Activated CD4-positive, alpha-beta T cell treated with anti-CD3 and anti-CD28 coated beads, Interleukin-10, Interleukin-2, amounts not matched to agents 100 ng/mL and 50 ng/mL, durations not matched to agents 16 hours and 8 hours (primary cell): ENCODE measurements around the gene RPS6KA4.
"Not testable (repeated sequence)": the region's sequence is repeated elsewhere in the genome, so short reads cannot be mapped to it uniquely, and the experiment has no call there.

ENCODE experiments used
- DNase-seq: peaks from one replicate; pipeline ENCODE4 v3.0.0-alpha.2; 2020

Gene RPS6KA4

DNA sequence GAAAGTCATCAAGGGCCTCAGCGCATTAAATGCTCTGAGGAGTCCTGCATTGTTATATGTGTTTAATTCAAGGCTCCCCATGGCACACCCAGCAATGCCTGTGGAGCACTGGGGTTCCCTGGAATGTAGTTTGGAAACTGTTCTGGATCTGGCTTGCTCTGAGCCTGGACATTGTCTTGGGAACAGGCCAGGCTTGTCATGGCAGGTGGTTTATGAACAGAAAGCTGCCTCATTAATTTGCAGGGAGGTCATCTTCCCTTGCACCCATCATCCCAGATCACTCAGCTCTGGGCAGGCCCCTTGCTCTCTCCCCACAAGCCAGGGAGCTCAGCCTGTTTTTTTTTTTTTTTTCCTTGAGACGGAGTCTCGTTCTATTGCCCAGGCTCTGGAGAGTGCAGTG, 32.9 kb downstream of the RPS6KA4 start:
- DNase-seq: no peak

DNA sequence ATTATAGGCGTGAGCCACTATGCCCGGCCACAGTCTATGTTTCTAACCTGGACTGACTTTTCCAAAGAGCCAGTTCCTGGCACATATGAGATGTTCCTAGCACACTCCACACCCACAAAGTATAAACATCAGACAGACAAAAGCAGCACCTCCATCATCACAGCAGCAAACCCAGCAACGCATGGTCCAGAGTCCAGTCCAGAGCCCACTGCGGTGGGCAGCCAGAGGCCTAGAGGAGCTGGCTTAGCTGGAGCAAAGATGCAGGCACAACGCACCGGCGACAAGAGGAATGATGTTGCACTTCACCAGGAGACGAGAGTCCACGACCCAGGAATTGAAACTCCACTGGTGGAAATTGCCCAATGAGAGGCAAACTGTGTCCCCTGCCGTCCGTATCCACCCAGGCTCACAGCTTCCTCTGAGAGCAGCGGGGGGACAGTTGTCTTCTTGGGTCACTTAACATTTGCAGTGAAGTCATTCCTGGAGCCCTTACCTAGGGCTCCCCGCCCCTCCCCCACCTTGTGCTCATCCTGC, 36.6 kb downstream of the RPS6KA4 start:
- no peak for DNase-seq

DNA sequence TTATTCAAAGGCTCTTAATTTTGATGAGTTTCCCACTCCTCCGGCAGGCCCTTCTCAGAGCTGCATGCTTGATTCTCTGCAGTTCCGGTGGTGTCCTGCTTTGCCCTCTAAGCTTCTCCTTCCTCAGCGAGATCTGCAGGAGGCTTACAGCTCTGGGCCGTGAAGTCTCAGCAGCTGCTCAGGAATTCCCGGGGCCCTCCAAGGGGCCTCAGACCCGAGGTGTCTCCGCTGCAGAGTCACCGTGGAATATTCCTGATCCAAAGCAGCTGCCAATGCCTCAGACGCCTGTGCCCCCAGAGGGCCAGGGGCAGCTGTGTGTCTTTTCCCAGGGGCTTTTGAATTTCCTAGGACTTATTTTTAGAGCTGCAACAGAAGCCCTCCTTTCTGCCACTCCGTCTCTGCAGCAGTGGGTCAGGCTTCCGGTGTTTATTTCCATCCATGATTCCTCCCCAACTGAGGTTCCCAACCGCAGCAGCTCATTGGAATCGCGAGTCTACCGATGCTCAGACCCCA, 37.2 kb downstream of the RPS6KA4 start:
- no peak for DNase-seq

DNA sequence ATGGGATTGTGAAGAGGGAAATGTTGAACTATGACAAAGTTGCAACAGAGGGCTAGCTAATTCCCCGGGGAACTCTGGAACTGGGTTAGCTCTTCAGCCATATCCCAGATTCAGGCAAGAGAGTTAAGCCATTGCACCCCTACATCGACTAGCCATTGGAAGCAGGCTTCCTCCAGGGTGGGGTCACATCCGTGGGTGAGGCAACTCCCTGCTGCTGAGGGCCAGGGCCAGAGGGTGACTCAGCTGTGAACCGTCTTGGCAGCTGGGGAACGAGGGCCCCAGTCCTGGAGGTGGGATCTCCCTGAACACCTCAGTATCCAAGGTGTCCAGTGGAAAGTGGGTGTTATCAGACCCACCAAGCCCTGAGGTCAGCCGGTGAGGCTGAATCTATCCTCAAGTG, 41.1 kb downstream of the RPS6KA4 start:
- no peak for DNase-seq

DNA sequence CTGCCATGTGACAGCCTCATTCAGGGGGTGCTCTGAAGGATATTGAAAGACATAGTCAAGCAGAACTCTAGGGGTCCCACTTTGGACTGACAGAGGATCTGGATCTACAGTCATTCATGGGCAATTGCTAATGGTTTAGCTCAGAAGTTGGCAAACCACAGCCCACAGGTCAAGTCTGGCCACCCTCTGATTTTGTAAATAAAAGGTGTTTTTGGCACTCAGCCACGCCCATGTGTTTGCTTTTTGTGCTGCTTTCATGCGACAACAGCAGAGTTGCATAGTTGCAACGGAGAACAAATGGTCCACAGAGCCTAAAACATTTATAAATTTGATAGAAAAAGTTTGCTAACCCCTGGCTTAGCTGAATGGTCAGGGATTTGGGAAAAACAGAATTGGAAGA, 41.7 kb downstream of the RPS6KA4 start:
- DNase-seq: no peak

DNA sequence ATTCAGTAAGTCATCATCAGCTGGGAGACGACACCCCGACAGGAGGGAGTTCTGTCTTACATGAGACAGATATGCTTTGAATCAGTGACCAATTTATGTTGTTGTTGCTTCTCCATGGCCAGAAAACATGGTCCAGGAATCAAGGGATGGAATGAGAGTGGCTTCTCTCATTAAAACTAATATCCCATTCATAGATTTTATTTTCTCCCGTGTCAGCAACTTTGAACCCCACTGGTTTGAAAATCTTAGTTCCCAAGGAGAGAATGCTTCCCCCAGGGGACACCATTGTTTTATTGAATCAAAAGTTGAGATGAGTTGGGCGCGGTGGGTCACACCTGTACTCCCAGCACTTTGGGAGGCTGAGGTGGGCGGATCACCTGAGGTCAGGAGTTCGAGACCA, 42.8 kb downstream of the RPS6KA4 start:
- no peak for DNase-seq

DNA sequence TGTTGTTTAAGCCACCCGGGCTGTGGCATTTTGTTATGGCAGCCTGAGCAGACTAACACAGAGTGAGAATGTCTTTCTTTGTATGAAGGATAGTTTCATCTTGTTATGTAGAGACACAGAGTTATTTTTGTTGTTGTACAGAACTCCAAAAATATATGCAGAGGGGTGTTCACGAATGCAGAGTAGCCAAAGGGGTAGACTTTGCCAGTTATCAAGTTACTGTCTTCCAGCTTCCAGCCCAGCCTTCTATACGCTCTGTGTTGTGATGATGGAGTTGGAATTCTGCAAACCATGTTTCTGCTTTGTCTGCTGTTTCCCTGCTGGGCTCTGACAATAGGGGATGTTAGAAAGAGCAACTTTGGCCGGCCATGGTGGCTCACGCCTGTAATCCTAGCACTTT, 44.1 kb downstream of the RPS6KA4 start:
- DNase-seq: no peak

DNA sequence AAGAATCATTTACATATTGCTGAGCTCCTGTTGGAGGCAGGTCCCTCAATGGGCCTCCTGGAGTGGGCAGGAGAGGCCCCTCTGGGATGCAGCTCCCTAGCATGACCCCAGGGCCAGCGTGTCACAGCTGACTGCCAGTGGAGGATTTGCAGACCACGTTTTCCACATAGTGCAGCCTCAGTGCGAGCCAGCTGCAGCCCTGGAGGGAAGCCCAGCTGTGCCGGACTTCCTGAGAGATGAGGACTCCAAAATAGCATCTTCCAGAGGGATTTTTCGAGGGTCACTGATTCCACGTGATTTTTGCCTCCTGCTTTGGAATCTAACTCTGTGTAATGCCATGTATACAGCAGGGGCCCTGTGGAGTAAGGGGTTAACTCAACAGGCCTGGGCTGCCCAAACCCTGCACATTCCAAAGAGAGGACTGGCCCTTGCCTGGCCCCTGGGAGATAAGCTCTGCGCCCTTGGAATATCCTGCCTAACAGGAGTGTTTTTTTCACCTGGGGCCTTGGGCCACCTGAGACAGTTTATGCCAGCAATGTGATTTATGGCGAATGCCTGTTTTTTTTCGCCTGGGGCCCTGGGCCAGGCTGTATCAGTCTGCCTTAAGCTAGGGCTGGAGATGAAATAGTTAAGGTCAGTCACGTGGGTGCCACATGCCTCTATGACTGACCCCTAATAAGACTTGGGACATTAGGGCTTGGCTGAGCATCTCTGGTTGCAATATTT, 47.4 kb downstream of the RPS6KA4 start:
- DNase-seq: no peak

DNA sequence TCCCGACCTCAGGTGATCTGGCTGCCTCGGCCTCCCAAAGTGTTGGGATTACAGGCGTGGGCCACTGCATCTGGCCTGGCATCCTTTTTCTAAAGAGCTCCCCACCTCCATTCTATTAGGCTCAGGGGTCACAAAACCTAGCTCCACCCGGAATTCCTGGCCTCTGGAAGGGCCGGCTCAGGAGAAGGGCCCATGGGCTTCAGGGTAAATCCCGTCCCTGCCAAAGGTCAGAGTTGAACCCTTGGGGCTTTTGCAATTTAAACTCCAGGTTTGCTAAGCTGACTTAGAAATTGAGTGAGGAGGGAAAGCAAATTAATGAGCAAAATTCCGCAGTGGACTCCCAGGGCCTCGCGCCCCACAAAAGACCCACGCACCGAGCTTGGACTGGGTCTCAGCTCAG, 48.3 kb downstream of the RPS6KA4 start:
- DNase-seq: no peak

DNA sequence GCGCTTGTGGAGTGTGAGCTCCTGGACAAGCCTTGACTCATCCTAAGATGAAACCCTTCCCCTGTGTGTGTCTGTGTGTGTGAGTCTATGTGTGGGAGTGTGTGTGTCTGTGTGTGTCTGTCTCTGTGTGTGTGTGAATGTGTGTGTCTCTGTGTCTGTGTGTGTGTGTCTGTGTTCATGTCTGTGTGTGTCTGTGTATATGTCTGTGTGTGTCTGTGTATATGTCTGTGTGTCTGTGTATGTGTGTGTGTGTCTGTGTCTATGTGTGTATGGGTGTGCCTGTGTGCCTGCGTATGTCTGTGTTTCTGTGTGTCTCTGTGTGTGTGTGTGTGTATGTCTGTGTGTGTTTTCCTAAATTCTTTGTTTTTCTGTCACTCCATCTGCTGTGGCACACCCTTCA, 48.7 kb downstream of the RPS6KA4 start:
- no peak for DNase-seq

DNA sequence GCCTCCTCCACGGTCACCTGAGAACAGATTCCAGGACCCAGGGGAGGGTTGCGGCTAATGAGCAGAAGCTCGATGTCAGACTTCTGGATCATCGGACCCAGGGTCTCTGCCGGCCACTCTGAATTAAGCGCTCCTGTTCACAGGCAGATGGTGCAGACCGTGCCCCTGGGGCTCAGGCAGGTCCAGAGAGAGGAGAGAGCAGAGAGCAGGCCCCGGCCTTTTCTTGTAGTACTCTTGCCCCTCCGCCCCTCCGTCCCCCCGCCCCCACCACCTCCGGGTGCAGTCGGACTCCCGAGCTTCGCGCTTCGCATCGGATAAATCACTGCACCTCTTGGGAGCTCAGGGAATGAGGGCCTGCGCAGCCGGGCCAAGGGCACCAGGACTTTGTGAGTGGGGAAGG, 50.3 kb downstream of the RPS6KA4 start:
- no peak for DNase-seq

DNA sequence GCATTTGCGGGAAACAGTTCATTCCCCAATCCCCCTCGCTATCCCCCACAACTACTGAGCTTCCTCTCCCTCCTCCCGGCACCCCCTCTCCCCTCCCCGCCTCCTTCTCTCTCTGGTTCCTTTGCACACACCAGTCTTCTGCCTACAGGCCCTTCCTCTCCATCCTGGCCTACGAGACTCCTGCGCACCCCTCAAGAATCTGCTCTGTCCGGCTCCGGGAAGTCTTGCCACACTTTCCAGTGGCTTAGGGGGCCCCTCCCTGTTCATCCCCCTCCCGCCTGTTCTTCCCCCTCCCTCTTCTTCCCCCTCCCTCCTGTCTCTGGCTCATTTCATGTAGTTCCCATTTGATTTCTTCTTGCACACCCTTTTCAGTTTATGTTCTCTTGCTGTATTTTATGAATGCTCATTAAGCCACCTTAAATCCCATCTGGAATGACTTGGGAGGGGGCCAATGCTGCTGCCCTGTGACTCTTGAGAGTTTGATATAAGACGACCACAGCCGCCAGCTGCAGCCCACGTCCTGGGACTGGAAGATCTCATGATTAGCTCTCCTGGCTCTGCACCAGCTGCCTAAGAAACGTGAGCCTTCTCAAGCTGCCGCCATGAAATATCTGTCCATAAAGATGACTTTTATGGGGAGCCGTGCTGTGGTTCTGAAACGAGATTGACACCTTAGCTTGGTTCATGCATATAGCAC, 50.9 kb downstream of the RPS6KA4 start:
- no peak for DNase-seq

DNA sequence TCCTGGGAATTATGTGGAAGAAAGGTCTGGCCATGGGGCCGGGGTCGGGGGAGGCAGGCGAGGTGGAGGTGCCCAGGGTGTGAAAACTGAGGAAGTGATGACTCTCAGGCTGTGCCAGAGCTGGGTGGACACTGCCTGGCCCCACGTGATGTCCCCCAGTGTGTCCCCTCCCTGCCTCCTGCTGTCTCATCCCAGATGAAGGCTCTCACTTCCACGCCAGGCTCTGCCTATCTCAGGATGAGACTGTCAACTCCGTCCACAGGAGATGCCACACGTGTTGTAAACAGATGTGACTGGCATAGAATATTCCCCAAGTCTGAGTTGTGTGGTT, 51.4 kb downstream of the RPS6KA4 start:
- DNase-seq: no peak

DNA sequence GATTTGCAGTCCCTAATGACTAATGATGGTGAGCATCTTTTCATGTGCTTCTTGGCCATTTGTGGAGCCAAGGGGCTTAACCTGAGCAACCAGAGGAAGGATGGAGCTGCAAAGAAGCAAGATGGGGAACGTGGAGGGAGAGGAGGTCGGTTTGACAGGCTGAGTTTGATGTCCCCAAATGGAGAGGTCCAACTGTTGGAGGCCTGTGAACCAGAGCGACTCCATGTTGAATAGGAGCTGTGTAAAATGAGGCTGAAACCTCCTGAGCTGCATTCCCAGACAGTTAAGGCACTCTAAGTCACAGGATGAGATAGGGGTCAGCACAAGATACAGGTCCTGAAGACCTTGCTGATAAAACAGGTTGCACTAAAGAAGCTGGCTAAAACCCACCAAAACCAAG, 54.5 kb downstream of the RPS6KA4 start:
- no peak for DNase-seq

DNA sequence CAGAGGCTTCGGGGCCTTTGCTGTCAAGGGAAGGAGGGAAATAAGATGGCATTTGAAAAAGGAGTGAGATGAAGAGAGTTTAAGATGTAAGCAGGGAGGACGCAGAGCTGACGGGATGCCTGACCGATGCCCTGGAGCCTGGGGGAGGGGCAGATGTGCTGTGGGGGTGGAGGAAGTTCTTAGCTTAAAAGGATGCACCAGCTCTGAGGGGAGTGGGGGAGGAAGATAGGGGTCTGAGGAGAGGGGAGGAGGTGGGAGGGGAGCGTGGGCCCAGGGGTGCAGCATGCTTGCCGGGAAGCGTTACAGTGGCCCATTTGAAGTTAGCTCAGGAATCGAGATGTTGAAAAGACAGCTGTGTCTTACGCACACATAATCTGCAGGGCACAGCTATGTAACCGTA, 56.3 kb downstream of the RPS6KA4 start:
- no peak for DNase-seq

DNA sequence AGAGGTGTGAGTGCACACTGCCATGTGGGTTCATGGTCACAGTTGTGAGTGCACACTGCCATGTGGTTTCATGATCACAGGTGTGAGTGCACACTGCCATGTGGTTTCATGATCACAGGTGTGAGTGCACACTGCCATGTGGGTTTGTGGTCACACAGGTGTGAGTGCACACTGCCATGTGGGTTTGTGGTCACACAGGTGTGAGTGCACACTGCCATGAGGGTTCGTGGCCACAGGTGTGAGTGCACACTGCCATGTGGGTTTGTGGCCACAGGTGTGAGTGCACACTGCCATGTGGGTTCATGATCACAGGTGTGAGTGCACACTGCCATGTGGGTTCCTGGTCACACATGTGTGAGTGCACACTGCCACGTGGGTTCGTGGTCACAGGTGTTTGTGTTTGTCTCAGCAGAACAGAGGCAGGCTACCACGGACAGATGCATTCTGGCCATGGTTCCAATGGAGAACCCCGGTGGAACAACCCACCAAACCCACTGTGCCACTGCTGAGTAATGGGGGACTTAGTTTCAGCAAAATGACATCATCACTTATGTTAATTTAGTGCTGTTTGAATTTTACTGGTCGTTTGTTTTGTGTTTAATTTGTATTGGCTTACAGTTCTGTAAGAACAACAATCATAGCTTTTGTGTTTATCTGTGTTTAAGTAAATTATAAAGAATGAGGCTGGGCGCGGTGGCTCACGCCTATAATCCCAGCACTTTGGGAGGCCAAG, 57.2 kb downstream of the RPS6KA4 start:
- DNase-seq: no peak

DNA sequence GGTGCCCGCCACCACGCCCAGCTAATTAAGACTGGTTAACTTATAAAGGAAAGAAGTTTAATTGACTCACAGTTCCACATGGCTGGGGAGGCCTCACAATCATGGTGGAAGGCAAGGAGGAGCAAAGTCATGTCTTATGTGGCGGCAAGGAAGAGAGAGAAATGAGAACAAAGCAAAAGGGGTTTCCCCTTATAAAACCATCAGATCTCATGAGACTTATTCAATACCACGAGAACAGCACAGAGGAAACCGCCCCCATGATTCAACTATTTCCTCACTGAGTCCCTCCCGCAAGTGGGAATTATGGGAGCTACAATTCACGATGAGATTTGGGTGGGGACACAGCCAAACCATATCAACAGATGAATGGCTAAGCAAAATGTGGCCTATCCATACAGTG, 59.3 kb downstream of the RPS6KA4 start:
- DNase-seq: not testable (repeated sequence)

DNA sequence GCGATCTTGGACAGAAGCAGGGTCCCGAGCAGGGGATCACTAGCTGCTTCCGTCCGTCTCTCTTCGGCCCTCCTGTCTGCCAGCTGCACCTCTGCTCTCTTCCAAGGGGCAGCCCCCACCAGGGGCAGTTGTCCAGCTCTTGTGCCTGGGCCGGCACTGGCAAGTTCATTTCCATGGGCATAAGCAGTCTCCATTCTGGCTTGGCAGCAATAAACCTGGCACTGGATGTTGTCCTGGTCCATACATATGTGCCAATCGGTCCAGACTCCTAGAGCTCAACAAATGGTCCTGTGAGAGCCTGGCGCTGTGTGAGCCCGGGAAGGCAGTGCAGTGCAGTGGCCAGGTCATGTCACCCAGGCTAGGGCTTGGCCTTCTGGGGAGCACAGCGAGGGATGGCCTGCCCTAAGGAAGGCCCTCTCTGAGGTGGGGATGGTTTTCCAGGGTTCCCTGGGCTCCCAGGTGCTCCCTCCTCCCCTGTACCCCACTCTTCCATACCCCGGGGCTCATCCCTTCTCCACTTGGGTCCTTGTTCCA, 60.4 kb downstream of the RPS6KA4 start:
- DNase-seq: no peak

DNA sequence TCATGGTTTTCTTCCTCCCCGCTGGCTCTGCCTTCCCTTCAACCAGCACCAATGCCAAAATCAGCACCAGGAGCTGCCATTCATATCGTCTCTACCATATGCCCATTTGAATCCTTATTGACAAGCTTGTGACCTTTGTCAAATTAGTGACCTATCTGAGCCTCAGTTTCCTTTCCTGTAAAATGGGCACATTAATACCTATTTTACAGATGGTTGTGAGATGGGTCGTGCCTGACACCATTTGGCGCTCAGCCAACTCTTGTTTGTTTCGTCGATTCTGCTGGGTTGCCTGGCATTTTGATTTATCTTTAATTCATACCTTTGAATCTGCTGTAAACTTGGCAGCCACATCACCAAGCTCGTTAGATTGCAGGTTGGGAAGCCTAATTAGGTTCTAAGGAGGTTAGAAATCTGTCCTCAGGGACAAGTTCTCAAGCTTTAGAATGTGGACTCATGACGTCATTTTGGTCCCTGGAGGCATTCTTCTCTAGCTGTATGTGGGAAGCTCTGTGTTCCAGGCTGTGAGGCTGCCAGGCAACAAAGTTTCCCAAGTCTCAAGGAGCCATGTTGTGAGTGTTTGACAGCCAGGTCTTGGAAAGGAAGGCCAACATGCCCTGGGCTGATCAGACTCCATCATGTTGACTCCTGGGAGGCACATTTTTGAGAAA, 61.0 kb downstream of the RPS6KA4 start:
- no peak for DNase-seq
